ENCODE measurements around the gene TLX1.

GRCh38 chr10:101137271-101137670 lies 6.2 kb downstream of the TLX1 start:
- TF ChIP-seq CTCF (IDR thresholded peaks at IDR 0.05): no peak
- TF ChIP-seq POLR2A (IDR thresholded peaks at IDR 0.05): no peak
